Measurements from ENCODE around the gene CHST12.

DNA sequence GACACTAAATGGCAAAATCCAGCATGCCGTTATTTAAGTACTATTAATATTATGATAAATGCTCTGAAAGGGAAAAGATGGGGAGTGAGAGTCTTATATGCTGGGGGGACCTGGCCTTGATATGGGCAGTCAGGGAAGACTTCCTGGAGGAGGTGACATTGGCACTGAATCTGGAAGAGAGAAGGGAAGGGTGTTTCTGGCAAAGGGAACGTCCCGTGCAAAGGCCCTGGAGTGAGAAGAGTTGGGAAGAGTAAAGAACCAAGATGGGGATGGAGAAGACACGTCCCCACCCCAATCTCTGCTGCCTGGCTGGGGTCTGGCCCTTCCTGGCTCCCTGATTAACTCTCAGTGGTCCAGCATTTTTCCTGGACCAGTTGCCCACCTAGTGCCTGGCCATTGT lies 77.8 kb downstream of the CHST12 start:
- TF ChIP-seq, protein P1, sequence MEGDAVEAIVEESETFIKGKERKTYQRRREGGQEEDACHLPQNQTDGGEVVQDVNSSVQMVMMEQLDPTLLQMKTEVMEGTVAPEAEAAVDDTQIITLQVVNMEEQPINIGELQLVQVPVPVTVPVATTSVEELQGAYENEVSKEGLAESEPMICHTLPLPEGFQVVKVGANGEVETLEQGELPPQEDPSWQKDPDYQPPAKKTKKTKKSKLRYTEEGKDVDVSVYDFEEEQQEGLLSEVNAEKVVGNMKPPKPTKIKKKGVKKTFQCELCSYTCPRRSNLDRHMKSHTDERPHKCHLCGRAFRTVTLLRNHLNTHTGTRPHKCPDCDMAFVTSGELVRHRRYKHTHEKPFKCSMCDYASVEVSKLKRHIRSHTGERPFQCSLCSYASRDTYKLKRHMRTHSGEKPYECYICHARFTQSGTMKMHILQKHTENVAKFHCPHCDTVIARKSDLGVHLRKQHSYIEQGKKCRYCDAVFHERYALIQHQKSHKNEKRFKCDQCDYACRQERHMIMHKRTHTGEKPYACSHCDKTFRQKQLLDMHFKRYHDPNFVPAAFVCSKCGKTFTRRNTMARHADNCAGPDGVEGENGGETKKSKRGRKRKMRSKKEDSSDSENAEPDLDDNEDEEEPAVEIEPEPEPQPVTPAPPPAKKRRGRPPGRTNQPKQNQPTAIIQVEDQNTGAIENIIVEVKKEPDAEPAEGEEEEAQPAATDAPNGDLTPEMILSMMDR (IDR thresholded peaks at IDR 0.05): no peak
- TF ChIP-seq ZFX (IDR thresholded peaks at IDR 0.05; ENCODE audit: borderline replicate concordance): no peak

All from 22Rv1 (cell line).